ENCODE measurements around the gene EXT2. TPM values are rescaled to one million over a fixed set of nuclear protein-coding genes. Genes with fewer than 3 reads are reported as not detected.

EXT2 gene
- total RNA-seq, 6 experiments from 2014 or later, result 105 to 130 (median 118) TPM

DNA sequence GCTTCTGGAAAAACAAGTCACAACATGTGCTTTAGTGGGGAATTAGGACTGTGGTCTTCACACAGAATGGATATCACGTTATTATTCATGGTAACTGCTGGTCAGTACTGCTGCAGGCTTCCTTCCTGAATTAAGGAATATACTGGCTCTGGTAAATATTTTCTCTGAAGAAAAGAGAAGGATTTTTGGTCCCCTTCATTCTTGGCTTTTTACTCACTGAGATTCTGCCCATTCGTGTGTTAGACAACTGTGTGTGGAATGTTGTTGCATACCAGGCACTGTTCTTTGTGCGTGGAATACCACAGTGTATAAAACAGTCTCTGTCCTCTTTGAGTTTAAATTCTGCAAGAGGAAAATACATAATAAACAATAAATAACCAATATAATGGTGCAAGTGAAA lies 134.1 kb downstream of the EXT2 start:
- H3K4me3 Mint-ChIP-seq, result peak overlapping the region; percentile 14; the same call in 1 of the 2 replicates
- DNase-seq, result peak; percentile 45
- H3K4me1 Mint-ChIP-seq (ENCODE audit: low read depth), result peaks cover 32% of the 10 kb centered on the region
- no peaks in the 10 kb centered on the region; the same call in 1 of the 2 replicates for H3K27me3 Mint-ChIP-seq (ENCODE audit: insufficient read depth)
- no peaks in the 10 kb centered on the region for H3K9me3 Mint-ChIP-seq
- TF ChIP-seq, protein P1, sequence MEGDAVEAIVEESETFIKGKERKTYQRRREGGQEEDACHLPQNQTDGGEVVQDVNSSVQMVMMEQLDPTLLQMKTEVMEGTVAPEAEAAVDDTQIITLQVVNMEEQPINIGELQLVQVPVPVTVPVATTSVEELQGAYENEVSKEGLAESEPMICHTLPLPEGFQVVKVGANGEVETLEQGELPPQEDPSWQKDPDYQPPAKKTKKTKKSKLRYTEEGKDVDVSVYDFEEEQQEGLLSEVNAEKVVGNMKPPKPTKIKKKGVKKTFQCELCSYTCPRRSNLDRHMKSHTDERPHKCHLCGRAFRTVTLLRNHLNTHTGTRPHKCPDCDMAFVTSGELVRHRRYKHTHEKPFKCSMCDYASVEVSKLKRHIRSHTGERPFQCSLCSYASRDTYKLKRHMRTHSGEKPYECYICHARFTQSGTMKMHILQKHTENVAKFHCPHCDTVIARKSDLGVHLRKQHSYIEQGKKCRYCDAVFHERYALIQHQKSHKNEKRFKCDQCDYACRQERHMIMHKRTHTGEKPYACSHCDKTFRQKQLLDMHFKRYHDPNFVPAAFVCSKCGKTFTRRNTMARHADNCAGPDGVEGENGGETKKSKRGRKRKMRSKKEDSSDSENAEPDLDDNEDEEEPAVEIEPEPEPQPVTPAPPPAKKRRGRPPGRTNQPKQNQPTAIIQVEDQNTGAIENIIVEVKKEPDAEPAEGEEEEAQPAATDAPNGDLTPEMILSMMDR (IDR thresholded peaks at IDR 0.05), result no peak
- peak overlapping the region; percentile 48; the same call in 1 of the 2 replicates for H3K27ac Mint-ChIP-seq
- H3K36me3 Mint-ChIP-seq (ENCODE audit: low read depth), result no peaks in the 10 kb centered on the region; the same call in 1 of the 2 replicates

DNA sequence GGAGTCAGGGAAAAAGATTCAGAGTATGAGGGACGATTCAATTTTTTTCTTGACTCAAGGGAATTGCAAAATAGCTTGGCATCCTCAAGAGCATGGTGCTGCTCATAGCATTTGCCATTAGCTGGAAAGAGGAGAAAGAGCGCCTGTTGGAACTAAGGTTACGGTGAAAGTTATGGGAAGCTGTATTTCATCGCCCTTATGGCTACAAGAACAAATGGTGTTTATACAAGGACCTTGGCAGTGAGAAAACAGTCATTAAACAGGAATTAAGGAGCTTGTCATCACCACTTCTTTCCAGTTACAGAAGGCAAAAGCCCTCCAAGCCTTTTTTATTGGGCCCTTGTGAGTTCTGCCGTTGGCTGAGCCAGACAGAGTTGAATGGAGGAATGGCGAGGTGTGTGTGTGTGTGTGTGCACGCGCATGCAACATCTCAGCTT lies 140.3 kb downstream of the EXT2 start:
- H3K27me3 Mint-ChIP-seq (ENCODE audit: insufficient read depth), result no peaks in the 10 kb centered on the region
- no peaks in the 10 kb centered on the region for H3K9me3 Mint-ChIP-seq
- no peak overlapping the region for H3K27ac Mint-ChIP-seq
- H3K4me1 Mint-ChIP-seq (ENCODE audit: low read depth), result peaks cover 10% of the 10 kb centered on the region
- DNase-seq, result no peak
- TF ChIP-seq, protein P1 (IDR thresholded peaks at IDR 0.05), result no peak
- no peak overlapping the region for H3K4me3 Mint-ChIP-seq
- H3K36me3 Mint-ChIP-seq (ENCODE audit: low read depth), result peaks cover 20% of the 10 kb centered on the region

DNA sequence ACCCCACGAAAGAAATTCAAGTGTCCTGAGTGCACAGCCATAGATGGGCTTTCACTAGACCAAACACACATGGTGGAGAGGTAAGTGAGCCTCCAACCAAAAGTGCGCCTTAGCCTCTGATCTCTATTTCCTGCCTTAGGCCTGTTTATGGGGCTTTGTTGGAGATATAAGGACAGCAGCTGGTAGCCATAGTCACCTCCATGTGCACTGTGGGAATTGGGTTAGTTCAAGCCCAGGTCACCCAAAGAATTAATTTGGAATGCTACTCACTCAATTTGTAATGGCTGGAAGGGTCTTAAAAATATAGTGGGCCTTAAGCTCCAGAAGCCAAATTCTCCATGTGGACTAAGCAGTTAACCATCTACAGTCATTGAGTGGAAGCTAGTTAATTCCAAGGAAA lies 140.8 kb downstream of the EXT2 start:
- TF ChIP-seq, protein P1 (IDR thresholded peaks at IDR 0.05), result no peak
- peaks cover 20% of the 10 kb centered on the region for H3K36me3 Mint-ChIP-seq (ENCODE audit: low read depth)
- no peaks in the 10 kb centered on the region for H3K27me3 Mint-ChIP-seq (ENCODE audit: insufficient read depth)
- no peak for DNase-seq
- H3K9me3 Mint-ChIP-seq, result no peaks in the 10 kb centered on the region
- peaks cover 11% of the 10 kb centered on the region for H3K4me1 Mint-ChIP-seq (ENCODE audit: low read depth)
- no peak overlapping the region for H3K4me3 Mint-ChIP-seq
- H3K27ac Mint-ChIP-seq, result no peak overlapping the region

DNA sequence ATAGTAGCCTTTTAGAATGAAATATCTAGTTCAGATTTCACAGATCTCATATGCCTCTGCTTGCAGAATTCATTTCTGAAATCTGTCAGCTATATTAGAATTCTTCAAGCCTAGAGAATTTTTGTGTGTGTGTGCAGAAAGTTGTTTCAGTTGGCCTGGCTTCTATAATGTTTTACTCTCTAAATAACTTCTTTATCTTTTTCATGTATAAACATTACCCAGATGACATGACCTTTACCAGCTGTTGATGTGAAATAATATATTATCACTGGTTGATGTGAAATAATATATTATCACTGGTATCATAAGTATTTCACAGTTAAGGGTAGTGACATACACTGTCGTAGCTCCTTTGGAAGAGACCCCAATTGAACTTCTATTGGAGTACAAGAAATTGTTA lies 141.7 kb downstream of the EXT2 start:
- no peaks in the 10 kb centered on the region for H3K9me3 Mint-ChIP-seq
- TF ChIP-seq, protein P1 (IDR thresholded peaks at IDR 0.05), result no peak
- peaks cover 12% of the 10 kb centered on the region for H3K4me1 Mint-ChIP-seq (ENCODE audit: low read depth)
- H3K4me3 Mint-ChIP-seq, result no peak overlapping the region
- no peaks in the 10 kb centered on the region for H3K27me3 Mint-ChIP-seq (ENCODE audit: insufficient read depth)
- H3K27ac Mint-ChIP-seq, result no peak overlapping the region
- H3K36me3 Mint-ChIP-seq (ENCODE audit: low read depth), result peaks cover 20% of the 10 kb centered on the region
- no peak for DNase-seq

DNA sequence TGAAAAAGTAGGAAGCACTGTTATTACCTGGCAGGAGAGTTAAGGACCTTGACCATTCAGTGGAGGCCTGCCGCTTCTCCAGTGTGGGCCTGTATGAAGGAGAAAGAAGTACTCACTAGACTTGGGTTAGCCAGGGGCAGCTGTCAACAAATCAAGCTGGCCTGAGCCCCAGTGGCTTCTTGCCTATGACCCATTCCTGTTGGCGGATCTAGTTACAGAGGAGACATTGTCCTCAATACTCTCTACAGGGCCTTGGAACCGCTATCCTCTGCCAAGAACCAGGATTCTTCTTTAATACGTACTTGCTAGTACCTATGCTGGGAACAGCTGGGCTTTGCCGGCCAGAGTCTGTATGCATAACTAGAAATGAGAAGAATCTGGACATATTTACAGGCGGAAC lies 146.4 kb downstream of the EXT2 start:
- Mint-ChIP-seq H3K36me3 (ENCODE audit: low read depth) (peaks cover 33% of the 10 kb centered on the region), H3K27ac (no peak overlapping the region), H3K4me3 (no peak overlapping the region), H3K27me3 (ENCODE audit: insufficient read depth) (no peaks in the 10 kb centered on the region; the same call in 1 of the 2 replicates), H3K9me3 (no peaks in the 10 kb centered on the region), H3K4me1 (ENCODE audit: low read depth) (peaks cover 59% of the 10 kb centered on the region)
- TF ChIP-seq, protein P1 (IDR thresholded peaks at IDR 0.05), result no peak
- DNase-seq, result no peak

DNA sequence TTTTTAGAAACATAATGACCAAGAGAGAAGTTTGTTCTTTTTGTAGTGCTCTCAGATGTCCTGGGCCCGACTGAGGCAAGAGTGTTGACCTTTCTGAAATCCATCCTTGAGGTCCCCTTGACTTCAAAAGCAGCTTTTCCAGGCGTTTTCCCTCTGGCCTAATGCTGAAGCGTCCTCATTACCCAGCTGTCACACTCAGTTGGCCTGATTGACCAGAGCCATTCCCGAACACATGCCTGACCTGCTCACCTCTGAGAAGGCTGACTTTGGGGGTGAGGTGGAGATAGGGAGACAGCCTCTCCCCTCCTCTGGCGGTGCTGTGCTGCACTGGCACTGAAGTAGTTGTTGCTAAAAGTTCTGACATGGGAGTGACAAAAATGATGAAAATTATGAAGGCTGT lies 147.6 kb downstream of the EXT2 start:
- H3K9me3 Mint-ChIP-seq, result no peaks in the 10 kb centered on the region
- no peaks in the 10 kb centered on the region; the same call in 1 of the 2 replicates for H3K27me3 Mint-ChIP-seq (ENCODE audit: insufficient read depth)
- peak overlapping the region; percentile 69 for H3K27ac Mint-ChIP-seq
- H3K4me3 Mint-ChIP-seq, result peak overlapping the region; percentile 61; the same call in 1 of the 2 replicates
- H3K36me3 Mint-ChIP-seq (ENCODE audit: low read depth), result peaks cover 24% of the 10 kb centered on the region
- no peak for DNase-seq
- peaks cover 68% of the 10 kb centered on the region for H3K4me1 Mint-ChIP-seq (ENCODE audit: low read depth)
- TF ChIP-seq, protein P1 (IDR thresholded peaks at IDR 0.05), result no peak

All from HFFc6 (cell line).